GM15510 (cell line): Measurements from ENCODE around the gene C11orf65.
A peak's percentile ranks its signal among the peaks of the same experiment; 100 is the strongest.

Experiments
- POLR2A ChIP-seq: IDR thresholded peaks from 3 replicates; pipeline ENCODE4 v1.6.1; 2011; ENCODE audit warnings: borderline replicate concordance; ENCODE audit not compliant: insufficient read length; ENCODE audit errors: extremely low read depth

Gene C11orf65

GRCh38 chr11:108467091-108467823 lies at the start of gene C11orf65:
TSS of gene C11orf65 (minus strand) at chr11:108467529. CDS start at chr11:108461559, 5,970 bp downstream.
- TF ChIP-seq POLR2A, result peak; percentile 90

- no peak for TF ChIP-seq POLR2A
Measured at GRCh38 chr11:108516125-108516524, 48.8 kb upstream of the C11orf65 start.

GRCh38 chr11:108512708-108513107 lies 45.4 kb upstream of the C11orf65 start:
- no peak for TF ChIP-seq POLR2A

GRCh38 chr11:108511851-108512474 lies 44.6 kb upstream of the C11orf65 start:
- no peak for TF ChIP-seq POLR2A

- no peak for TF ChIP-seq POLR2A
Measured at GRCh38 chr11:108508653-108509593, 41.6 kb upstream of the C11orf65 start.

- TF ChIP-seq POLR2A, result no peak
Measured at GRCh38 chr11:108501396-108501795, 34.1 kb upstream of the C11orf65 start.

- no peak for TF ChIP-seq POLR2A
Measured at GRCh38 chr11:108500721-108501120, 33.4 kb upstream of the C11orf65 start.

- TF ChIP-seq POLR2A, result no peak
Measured at GRCh38 chr11:108500169-108500568, 32.8 kb upstream of the C11orf65 start.

GRCh38 chr11:108498816-108499408 lies 31.6 kb upstream of the C11orf65 start:
- TF ChIP-seq POLR2A, result no peak

- peak; percentile 41 for TF ChIP-seq POLR2A
Measured at GRCh38 chr11:108498046-108498815, 30.9 kb upstream of the C11orf65 start, which contains the start of gene POGLUT3. TSS of gene POGLUT3 (minus strand) at chr11:108498384. CDS start at chr11:108498366, 18 bp downstream.

- peak; percentile 49 for TF ChIP-seq POLR2A
Measured at GRCh38 chr11:108497317-108498045, 30.2 kb upstream of the C11orf65 start.

GRCh38 chr11:108496643-108497256 lies 29.4 kb upstream of the C11orf65 start:
- no peak for TF ChIP-seq POLR2A

- TF ChIP-seq POLR2A, result no peak
Measured at GRCh38 chr11:108495326-108495725, 28.0 kb upstream of the C11orf65 start.
